Esophagus squamous epithelium (tissue), 4 donors: ENCODE measurements around the gene TSPAN18.

Experiments
- POLR2A ChIP-seq, 4 donors: fragments of 450-650 bp; IDR thresholded peaks; one replicate each; pipeline ENCODE4 v1.6.1; 2017; ENCODE audit warnings: antibody characterized with exemption in 4 of 4, mild to moderate bottlenecking in 4 of 4, moderate library complexity in 3 of 4
- TF ChIP-seq, protein P1 (sequence below), 6 experiments: fragments of 450-650 bp in 4 of 6; fragments of 200-600 bp in 2 of 6; sonication (generic) in 2 of 6; IDR thresholded peaks; one replicate each; pipeline ENCODE4 v1.5.1; 2016 to 2019; ENCODE audit warnings: antibody characterized with exemption in 6 of 6, mild to moderate bottlenecking in 4 of 6, moderate library complexity in 4 of 6

DNA sequence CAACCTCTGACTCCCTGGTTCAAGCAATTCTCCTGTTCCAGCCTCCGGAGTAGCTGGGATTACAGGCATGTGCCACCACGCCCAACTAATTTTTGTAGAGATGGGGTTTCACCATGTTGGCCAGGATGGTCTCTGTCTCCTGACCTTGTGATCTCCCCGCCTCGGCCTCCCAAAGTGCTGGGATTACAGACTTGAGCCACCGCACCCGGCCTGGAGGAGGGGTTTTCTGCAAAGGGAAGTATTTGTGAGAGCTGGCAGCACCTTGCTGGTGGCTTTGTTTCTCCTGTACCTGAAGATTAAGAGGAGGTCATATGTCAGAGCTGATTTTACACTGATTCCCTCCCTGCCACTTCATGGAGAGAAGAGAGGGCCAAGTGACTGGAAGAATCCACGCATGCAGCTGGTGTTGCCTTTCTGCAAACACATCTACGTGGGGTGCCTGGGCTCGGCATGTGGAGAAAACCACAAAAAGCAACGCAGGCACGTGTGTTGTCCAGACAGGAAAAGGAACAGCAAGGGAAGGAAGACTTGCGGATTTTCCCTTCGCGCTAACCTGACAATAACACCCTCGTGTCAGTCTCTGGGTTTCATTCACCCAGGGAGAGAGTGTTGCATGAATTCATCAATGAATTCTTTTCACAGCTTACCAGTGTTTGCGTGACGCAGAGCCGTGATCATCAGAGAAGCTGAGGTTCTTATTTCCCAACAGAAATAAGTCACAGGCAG, 61.9 kb downstream of the TSPAN18 start:
- TF ChIP-seq POLR2A (IDR thresholded peaks at IDR 0.05), result no peak
- TF ChIP-seq, protein P1, sequence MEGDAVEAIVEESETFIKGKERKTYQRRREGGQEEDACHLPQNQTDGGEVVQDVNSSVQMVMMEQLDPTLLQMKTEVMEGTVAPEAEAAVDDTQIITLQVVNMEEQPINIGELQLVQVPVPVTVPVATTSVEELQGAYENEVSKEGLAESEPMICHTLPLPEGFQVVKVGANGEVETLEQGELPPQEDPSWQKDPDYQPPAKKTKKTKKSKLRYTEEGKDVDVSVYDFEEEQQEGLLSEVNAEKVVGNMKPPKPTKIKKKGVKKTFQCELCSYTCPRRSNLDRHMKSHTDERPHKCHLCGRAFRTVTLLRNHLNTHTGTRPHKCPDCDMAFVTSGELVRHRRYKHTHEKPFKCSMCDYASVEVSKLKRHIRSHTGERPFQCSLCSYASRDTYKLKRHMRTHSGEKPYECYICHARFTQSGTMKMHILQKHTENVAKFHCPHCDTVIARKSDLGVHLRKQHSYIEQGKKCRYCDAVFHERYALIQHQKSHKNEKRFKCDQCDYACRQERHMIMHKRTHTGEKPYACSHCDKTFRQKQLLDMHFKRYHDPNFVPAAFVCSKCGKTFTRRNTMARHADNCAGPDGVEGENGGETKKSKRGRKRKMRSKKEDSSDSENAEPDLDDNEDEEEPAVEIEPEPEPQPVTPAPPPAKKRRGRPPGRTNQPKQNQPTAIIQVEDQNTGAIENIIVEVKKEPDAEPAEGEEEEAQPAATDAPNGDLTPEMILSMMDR (IDR thresholded peaks at IDR 0.05), result no peak
